ENCODE measurements around the gene SNTB2. TPM values are rescaled to one million over a fixed set of nuclear protein-coding genes. Genes with fewer than 3 reads are reported as not detected.

SNTB2 gene
- polyA plus RNA-seq, 1 of the 3 experiments (the other 2 are of a cell fraction) = 13.0 TPM

GRCh38 chr16:69311533-69312387 lies 124.8 kb downstream of the SNTB2 start:
- 0% methylated on average over 11 of the region's 59 CpGs for WGBS (ENCODE audit: low lambda C conversion rate)
- Histone ChIP-seq H3K27ac (ENCODE audit: low read depth in 2 of 2, low read length in 1 of 2) (peak overlapping the region; percentile 61 to 79; a peak in 3 of 4 replicates), H3K36me3 (replicated peaks in 1 of 2; ENCODE audit: control insufficient read depth in 1 of 2, insufficient read depth in 2 of 2, low read length in 1 of 2) (peaks cover 12 to 26% of the 10 kb centered on the region in 2 experiments), H3K27me3 (ENCODE audit: insufficient read depth) (no peaks in the 10 kb centered on the region), H3K79me2 (ENCODE audit: insufficient read depth) (peaks cover 49% of the 10 kb centered on the region), H2AFZ (ENCODE audit: low read depth) (no peak overlapping the region), H3K9me2 (no peaks in the 10 kb centered on the region), H3K9ac (peak overlapping the region; percentile 89), H3K4me3 (ENCODE audit: low read depth in 2 of 2, low read length in 1 of 2) (peak overlapping the region; percentile 76 to 85), H3K4me1 (ENCODE audit: control insufficient read depth in 1 of 2, insufficient read depth in 2 of 2, low read depth in 1 of 2, low read length in 1 of 2) (peaks cover 0 to 5% of the 10 kb centered on the region in 2 experiments; a peak in 1 of 4 replicates), H3K9me3 (no peaks in the 10 kb centered on the region), H3F3A (replicated peaks; ENCODE audit: insufficient read depth) (peaks cover 14% of the 10 kb centered on the region), H3K4me2 (peak overlapping the region; percentile 94), H4K20me1 (ENCODE audit: insufficient read depth) (peaks cover 10% of the 10 kb centered on the region; the same call in 1 of the 2 replicates)
- CTCF ChIA-PET = interaction anchor here (0.6 to 3.1 kb wide), 8 partner anchors 11 to 162 kb away, joined by 3 to 16 read pairs (median 3); partner anchors contain the start of gene PDF
- TF ChIP-seq YY1 (IDR thresholded peaks at IDR 0.05; ENCODE audit: low read depth) (no peak), MEF2A (IDR thresholded peaks at IDR 0.05; ENCODE audit: borderline replicate concordance, low read depth) (no peak), RXRA (IDR thresholded peaks at IDR 0.05; ENCODE audit: borderline replicate concordance, low read depth) (no peak), TCF12 (IDR thresholded peaks at IDR 0.05) (no peak), MXI1 (IDR thresholded peaks at IDR 0.05; ENCODE audit: low read depth, low read length) (peak; percentile 22; the same call in 1 of the 2 replicates), FOSL2 (IDR thresholded peaks at IDR 0.05; ENCODE audit: borderline replicate concordance, low read depth) (no peak)
- TF ChIP-seq, protein P1, sequence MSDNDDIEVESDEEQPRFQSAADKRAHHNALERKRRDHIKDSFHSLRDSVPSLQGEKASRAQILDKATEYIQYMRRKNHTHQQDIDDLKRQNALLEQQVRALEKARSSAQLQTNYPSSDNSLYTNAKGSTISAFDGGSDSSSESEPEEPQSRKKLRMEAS (IDR thresholded peaks at IDR 0.05; ENCODE audit: low read depth) = peak; percentile 11; the same call in 1 of the 2 replicates
- TF ChIP-seq, protein P2, sequence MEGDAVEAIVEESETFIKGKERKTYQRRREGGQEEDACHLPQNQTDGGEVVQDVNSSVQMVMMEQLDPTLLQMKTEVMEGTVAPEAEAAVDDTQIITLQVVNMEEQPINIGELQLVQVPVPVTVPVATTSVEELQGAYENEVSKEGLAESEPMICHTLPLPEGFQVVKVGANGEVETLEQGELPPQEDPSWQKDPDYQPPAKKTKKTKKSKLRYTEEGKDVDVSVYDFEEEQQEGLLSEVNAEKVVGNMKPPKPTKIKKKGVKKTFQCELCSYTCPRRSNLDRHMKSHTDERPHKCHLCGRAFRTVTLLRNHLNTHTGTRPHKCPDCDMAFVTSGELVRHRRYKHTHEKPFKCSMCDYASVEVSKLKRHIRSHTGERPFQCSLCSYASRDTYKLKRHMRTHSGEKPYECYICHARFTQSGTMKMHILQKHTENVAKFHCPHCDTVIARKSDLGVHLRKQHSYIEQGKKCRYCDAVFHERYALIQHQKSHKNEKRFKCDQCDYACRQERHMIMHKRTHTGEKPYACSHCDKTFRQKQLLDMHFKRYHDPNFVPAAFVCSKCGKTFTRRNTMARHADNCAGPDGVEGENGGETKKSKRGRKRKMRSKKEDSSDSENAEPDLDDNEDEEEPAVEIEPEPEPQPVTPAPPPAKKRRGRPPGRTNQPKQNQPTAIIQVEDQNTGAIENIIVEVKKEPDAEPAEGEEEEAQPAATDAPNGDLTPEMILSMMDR (IDR thresholded peaks at IDR 0.05) = peak; percentile 15; the same call in 1 of the 2 replicates
- POLR2A ChIA-PET = interaction anchor here (0.6 to 1.2 kb wide), 4 partner anchors 10 to 149 kb away, joined by 3 to 7 read pairs (median 5); no protein-coding TSS in a partner anchor
- DNase-seq = peak; percentile 80

DNA sequence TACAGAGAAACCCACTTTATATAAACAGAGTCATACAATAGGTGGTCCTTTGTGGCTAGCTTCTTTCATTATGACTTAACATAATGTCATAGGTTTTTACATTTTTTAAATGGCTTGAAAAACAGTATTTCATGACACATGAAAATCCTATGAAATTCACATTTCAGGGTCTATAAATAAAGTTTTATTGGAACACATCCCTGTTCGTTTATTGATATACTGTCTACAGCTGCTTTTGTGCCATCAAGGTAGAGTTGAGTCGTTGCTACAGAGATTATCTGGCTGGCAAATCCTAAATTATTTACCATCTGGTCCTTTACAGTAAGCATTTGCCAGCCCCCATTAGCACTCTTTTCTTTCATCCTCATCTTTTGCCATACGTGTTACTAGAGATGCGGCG lies 126.5 kb downstream of the SNTB2 start:
- H3K27me3 ChIP-seq (ENCODE audit: insufficient read depth) = no peaks in the 10 kb centered on the region
- peaks cover 12% of the 10 kb centered on the region for H3F3A ChIP-seq (replicated peaks; ENCODE audit: insufficient read depth)
- H4K20me1 ChIP-seq (ENCODE audit: insufficient read depth) = peaks cover 10% of the 10 kb centered on the region; the same call in 1 of the 2 replicates
- H3K4me3 ChIP-seq (ENCODE audit: low read depth in 2 of 2, low read length in 1 of 2) = no peak overlapping the region
- H3K9me3 ChIP-seq = no peaks in the 10 kb centered on the region
- H3K36me3 ChIP-seq (replicated peaks in 1 of 2; ENCODE audit: control insufficient read depth in 1 of 2, insufficient read depth in 2 of 2, low read length in 1 of 2) = peaks cover 20 to 36% of the 10 kb centered on the region in 2 experiments
- CTCF ChIA-PET = no interaction called here
- H3K4me1 ChIP-seq (ENCODE audit: control insufficient read depth in 1 of 2, insufficient read depth in 2 of 2, low read depth in 1 of 2, low read length in 1 of 2) = peaks cover 0 to 5% of the 10 kb centered on the region in 2 experiments; a peak in 1 of 4 replicates
- H3K9ac ChIP-seq = no peak overlapping the region
- H2AFZ ChIP-seq (ENCODE audit: low read depth) = no peak overlapping the region
- no peak overlapping the region for H3K27ac ChIP-seq (ENCODE audit: low read depth in 2 of 2, low read length in 1 of 2)
- no peak overlapping the region for H3K4me2 ChIP-seq
- WGBS (ENCODE audit: low lambda C conversion rate) = 84% methylated on average over 5 of the region's 5 CpGs
- no peaks in the 10 kb centered on the region for H3K9me2 ChIP-seq
- DNase-seq = no peak
- peaks cover 51% of the 10 kb centered on the region for H3K79me2 ChIP-seq (ENCODE audit: insufficient read depth)
- POLR2A ChIA-PET = no interaction called here
- TF ChIP-seq TAF1 (IDR thresholded peaks at IDR 0.05; ENCODE audit: borderline replicate concordance, low read depth, low read length) (no peak), RXRA (IDR thresholded peaks at IDR 0.05; ENCODE audit: borderline replicate concordance, low read depth) (no peak), YY1 (IDR thresholded peaks at IDR 0.05; ENCODE audit: low read depth) (no peak), IRF3 (IDR thresholded peaks at IDR 0.05; ENCODE audit: low read depth, low read length) (no peak), RFX5 (IDR thresholded peaks at IDR 0.05; ENCODE audit: low read length) (no peak), MEF2A (IDR thresholded peaks at IDR 0.05; ENCODE audit: borderline replicate concordance, low read depth) (no peak), CHD2 (IDR thresholded peaks at IDR 0.05; ENCODE audit: low read length, partially characterized antibody) (no peak), RCOR1 (IDR thresholded peaks at IDR 0.05; ENCODE audit: low read length) (no peak), GATA2 (CRISPR knock-in tag; IDR thresholded peaks at IDR 0.05) (no peak)
- TF ChIP-seq, protein P3, sequence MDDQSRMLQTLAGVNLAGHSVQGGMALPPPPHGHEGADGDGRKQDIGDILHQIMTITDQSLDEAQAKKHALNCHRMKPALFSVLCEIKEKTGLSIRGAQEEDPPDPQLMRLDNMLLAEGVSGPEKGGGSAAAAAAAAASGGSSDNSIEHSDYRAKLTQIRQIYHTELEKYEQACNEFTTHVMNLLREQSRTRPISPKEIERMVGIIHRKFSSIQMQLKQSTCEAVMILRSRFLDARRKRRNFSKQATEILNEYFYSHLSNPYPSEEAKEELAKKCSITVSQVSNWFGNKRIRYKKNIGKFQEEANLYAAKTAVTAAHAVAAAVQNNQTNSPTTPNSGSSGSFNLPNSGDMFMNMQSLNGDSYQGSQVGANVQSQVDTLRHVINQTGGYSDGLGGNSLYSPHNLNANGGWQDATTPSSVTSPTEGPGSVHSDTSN (IDR thresholded peaks at IDR 0.05) = no peak
- TF ChIP-seq, protein P2 (IDR thresholded peaks at IDR 0.05) = no peak
- TF ChIP-seq, protein P4, sequence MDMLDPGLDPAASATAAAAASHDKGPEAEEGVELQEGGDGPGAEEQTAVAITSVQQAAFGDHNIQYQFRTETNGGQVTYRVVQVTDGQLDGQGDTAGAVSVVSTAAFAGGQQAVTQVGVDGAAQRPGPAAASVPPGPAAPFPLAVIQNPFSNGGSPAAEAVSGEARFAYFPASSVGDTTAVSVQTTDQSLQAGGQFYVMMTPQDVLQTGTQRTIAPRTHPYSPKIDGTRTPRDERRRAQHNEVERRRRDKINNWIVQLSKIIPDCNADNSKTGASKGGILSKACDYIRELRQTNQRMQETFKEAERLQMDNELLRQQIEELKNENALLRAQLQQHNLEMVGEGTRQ (IDR thresholded peaks at IDR 0.05; ENCODE audit: borderline replicate concordance, low read depth, low read length) = no peak
- TF ChIP-seq, protein P1 (IDR thresholded peaks at IDR 0.05; ENCODE audit: low read depth) = no peak

Measured in SK-N-SH (cell line).